PFSK-1 (cell line): ENCODE measurements around the gene KCNQ2.

ENCODE experiments used
- FOXP2 ChIP-seq: optimal IDR thresholded peaks from 2 replicates; pipeline ENCODE3; 2011; ENCODE audit warnings: borderline replicate concordance, control low read depth, inconsistent platforms; ENCODE audit not compliant: insufficient read depth; ENCODE audit errors: extremely low read length, extremely low read depth
- POLR2AphosphoS5 ChIP-seq: IDR thresholded peaks from 2 replicates; pipeline ENCODE4 v1.6.1; 2012; ENCODE audit warnings: low read depth, mild to moderate bottlenecking, control low read depth, low read length, moderate library complexity
- REST ChIP-seq, 2 experiments: IDR thresholded peaks; 2 replicates each; pipeline versions ENCODE4 v1.6.1 to v1.8.0; 2011 to 2012; ENCODE audit warnings: low read depth in 2 of 2, low read length in 2 of 2, control low read depth in 1 of 2, inconsistent platforms in 1 of 2, mild to moderate bottlenecking in 1 of 2, moderate library complexity in 1 of 2; ENCODE audit not compliant: insufficient read depth in 1 of 2
- SIN3A ChIP-seq: IDR thresholded peaks from 2 replicates; pipeline ENCODE4 v1.6.1; 2012; ENCODE audit warnings: mild to moderate bottlenecking, low read length, moderate library complexity, borderline replicate concordance; ENCODE audit not compliant: insufficient read depth
- TAF1 ChIP-seq: IDR thresholded peaks from 2 replicates; pipeline ENCODE4 v1.6.1; 2012; ENCODE audit warnings: low read length, control low read depth, borderline replicate concordance; ENCODE audit not compliant: insufficient read depth

Gene KCNQ2

GRCh38 chr20:63368151-63368550, 104.3 kb downstream of the KCNQ2 start:
- TF ChIP-seq TAF1 (no peak), POLR2AphosphoS5 (no peak), SIN3A (no peak), REST (IDR thresholded peaks at IDR 0.05; ENCODE audit: insufficient read depth in 1 of 2, low read depth in 2 of 2, low read length in 2 of 2) (no peak), FOXP2 (no peak)

- TF ChIP-seq TAF1 (no peak), FOXP2 (no peak), REST (IDR thresholded peaks at IDR 0.05; ENCODE audit: insufficient read depth in 1 of 2, low read depth in 2 of 2, low read length in 2 of 2) (no peak), SIN3A (no peak), POLR2AphosphoS5 (no peak)
These were observed 104.9 kb downstream of the KCNQ2 start for GRCh38 chr20:63367446-63368055.

- TF ChIP-seq REST (IDR thresholded peaks at IDR 0.05; ENCODE audit: insufficient read depth in 1 of 2, low read depth in 2 of 2, low read length in 2 of 2) (no peak), POLR2AphosphoS5 (no peak), TAF1 (no peak), FOXP2 (no peak), SIN3A (no peak)
These were observed 105.8 kb downstream of the KCNQ2 start for GRCh38 chr20:63366390-63367365.

- TF ChIP-seq FOXP2 (no peak), TAF1 (no peak), REST (IDR thresholded peaks at IDR 0.05; ENCODE audit: insufficient read depth in 1 of 2, low read depth in 2 of 2, low read length in 2 of 2) (no peak), SIN3A (no peak), POLR2AphosphoS5 (no peak)
These were observed 106.7 kb downstream of the KCNQ2 start for GRCh38 chr20:63365601-63366389.
